D721Med (cell line): ENCODE measurements around the gene PRIMA1.
"Not testable (repeated sequence)": the region's sequence is repeated elsewhere in the genome, so short reads cannot be mapped to it uniquely, and the experiment has no call there.

Source experiments
- DNase-seq: peaks from one replicate; pipeline ENCODE4 v3.0.0; 2011; ENCODE audit warnings: low spot score; ENCODE audit not compliant: insufficient read length
- FAIRE-seq: peaks from 2 replicates; lab custom pipeline; 2011; peaks lifted over from hg19 to GRCh38; lab: Jason Lieb, UNC
- TF ChIP-seq, protein P1 (sequence below): IDR thresholded peaks from 2 replicates; pipeline ENCODE4 v1.5.1; 2012; ENCODE audit warnings: mild to moderate bottlenecking, control low read depth; ENCODE audit not compliant: insufficient read depth; ENCODE audit errors: missing control alignments

Gene PRIMA1

GRCh38 chr14:93824518-93825234, 36.4 kb upstream of the PRIMA1 start:
- DNase-seq: no peak
- no peak for FAIRE-seq
- TF ChIP-seq, protein P1, sequence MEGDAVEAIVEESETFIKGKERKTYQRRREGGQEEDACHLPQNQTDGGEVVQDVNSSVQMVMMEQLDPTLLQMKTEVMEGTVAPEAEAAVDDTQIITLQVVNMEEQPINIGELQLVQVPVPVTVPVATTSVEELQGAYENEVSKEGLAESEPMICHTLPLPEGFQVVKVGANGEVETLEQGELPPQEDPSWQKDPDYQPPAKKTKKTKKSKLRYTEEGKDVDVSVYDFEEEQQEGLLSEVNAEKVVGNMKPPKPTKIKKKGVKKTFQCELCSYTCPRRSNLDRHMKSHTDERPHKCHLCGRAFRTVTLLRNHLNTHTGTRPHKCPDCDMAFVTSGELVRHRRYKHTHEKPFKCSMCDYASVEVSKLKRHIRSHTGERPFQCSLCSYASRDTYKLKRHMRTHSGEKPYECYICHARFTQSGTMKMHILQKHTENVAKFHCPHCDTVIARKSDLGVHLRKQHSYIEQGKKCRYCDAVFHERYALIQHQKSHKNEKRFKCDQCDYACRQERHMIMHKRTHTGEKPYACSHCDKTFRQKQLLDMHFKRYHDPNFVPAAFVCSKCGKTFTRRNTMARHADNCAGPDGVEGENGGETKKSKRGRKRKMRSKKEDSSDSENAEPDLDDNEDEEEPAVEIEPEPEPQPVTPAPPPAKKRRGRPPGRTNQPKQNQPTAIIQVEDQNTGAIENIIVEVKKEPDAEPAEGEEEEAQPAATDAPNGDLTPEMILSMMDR: no peak

- FAIRE-seq: no peak
- TF ChIP-seq, protein P1: no peak
- DNase-seq: no peak
These were observed 35.8 kb upstream of the PRIMA1 start for GRCh38 chr14:93824076-93824475.

DNA sequence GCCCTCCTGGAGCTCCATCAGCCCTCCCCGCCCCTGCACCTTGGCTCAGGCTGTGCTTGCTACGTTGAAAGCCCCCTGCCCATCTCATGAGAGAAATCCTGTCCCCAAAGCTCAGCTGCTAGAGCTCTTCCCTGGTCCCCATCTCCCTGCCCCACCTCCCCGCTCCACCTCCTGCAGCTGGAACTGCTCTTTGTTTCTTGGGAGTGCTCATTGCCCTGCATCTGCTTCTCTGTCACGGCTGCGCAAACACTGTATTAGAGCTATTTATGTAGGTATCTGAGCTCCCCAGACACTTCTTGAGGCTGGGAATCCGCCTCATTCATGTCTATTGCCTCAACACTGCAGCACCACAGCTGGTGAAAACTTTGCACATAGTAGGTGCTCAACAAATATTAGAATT, 32.8 kb upstream of the PRIMA1 start:
- no peak for FAIRE-seq
- no peak for DNase-seq
- TF ChIP-seq, protein P1: no peak

GRCh38 chr14:93818857-93819256, 30.6 kb upstream of the PRIMA1 start:
- TF ChIP-seq, protein P1: no peak
- DNase-seq (no peak), FAIRE-seq (no peak)

- DNase-seq (no peak), FAIRE-seq (no peak)
- TF ChIP-seq, protein P1: no peak
These were observed 23.4 kb upstream of the PRIMA1 start for GRCh38 chr14:93811676-93812075.

- TF ChIP-seq, protein P1: no peak
- DNase-seq (no peak), FAIRE-seq (no peak)
These were observed 22.7 kb upstream of the PRIMA1 start for GRCh38 chr14:93811020-93811419.

GRCh38 chr14:93809491-93810420, 21.5 kb upstream of the PRIMA1 start:
- not testable (repeated sequence) for DNase-seq, FAIRE-seq
